Liver (tissue), 9 donors: ENCODE measurements around the gene GABRD. TPM values are rescaled to one million over a fixed set of nuclear protein-coding genes. Genes with fewer than 3 reads are reported as not detected.

ENCODE experiments used
- DNase-seq: peaks from one replicate; pipeline ENCODE4 v3.0.0-alpha.2; 2017; ENCODE audit warnings: low spot score
- H3K27ac ChIP-seq, 2 donors: one replicate each; pipeline ENCODE4 v1.7.0; 2013; ENCODE audit warnings: inconsistent platforms in 2 of 2, low read length in 2 of 2, control low read depth in 1 of 2, low read depth in 1 of 2, mild to moderate bottlenecking in 1 of 2
- H3K27me3 ChIP-seq, 4 donors: one replicate each; pipeline versions ENCODE4 v1.6.1 to v1.7.0; 2013; ENCODE audit warnings: low read length in 3 of 4, inconsistent platforms in 1 of 4, mild to moderate bottlenecking in 1 of 4, moderate library complexity in 1 of 4; ENCODE audit not compliant: control insufficient read depth in 4 of 4, insufficient read depth in 4 of 4
- H3K36me3 ChIP-seq, 4 donors: one replicate each; pipeline versions ENCODE4 v1.6.1 to v1.7.0; 2013; ENCODE audit warnings: low read length in 3 of 4, mild to moderate bottlenecking in 3 of 4, low read depth in 1 of 4, moderate library complexity in 1 of 4; ENCODE audit not compliant: control insufficient read depth in 4 of 4, insufficient read depth in 3 of 4
- H3K4me1 ChIP-seq, 4 donors: one replicate each; pipeline versions ENCODE4 v1.6.1 to v1.7.0; 2013; ENCODE audit warnings: low read length in 3 of 4, mild to moderate bottlenecking in 3 of 4, moderate library complexity in 1 of 4; ENCODE audit not compliant: control insufficient read depth in 4 of 4, insufficient read depth in 4 of 4
- H3K4me3 ChIP-seq, 3 donors: one replicate each; pipeline versions ENCODE4 v1.6.1 to v1.7.0; 2013; ENCODE audit warnings: low read length in 3 of 3, control low read depth in 1 of 3, low read depth in 1 of 3, mild to moderate bottlenecking in 1 of 3
- H3K9ac ChIP-seq, 2 donors: one replicate each; pipeline ENCODE4 v1.7.0; 2013; ENCODE audit warnings: low read length in 2 of 2, mild to moderate bottlenecking in 2 of 2, moderate library complexity in 2 of 2, control low read depth in 1 of 2, low read depth in 1 of 2
- H3K9me3 ChIP-seq, 4 donors: one replicate each; pipeline versions ENCODE4 v1.6.1 to v1.7.0; 2013; ENCODE audit warnings: low read length in 3 of 4; ENCODE audit not compliant: control insufficient read depth in 4 of 4
- FOXA1 ChIP-seq: IDR thresholded peaks from 2 replicates; pipeline ENCODE4 v1.6.1; 2016; ENCODE audit warnings: antibody characterized with exemption
- FOXA2 ChIP-seq: IDR thresholded peaks from 2 replicates; pipeline ENCODE4 v1.6.1; 2016; ENCODE audit warnings: antibody characterized with exemption
- GABPA ChIP-seq, 2 donors: IDR thresholded peaks in 1 of 2; conservative IDR thresholded peaks in 1 of 2; 2 replicates each; pipeline ENCODE4 v1.6.1; 2016; ENCODE audit warnings: antibody characterized with exemption in 2 of 2, mild to moderate bottlenecking in 1 of 2, moderate library complexity in 1 of 2
- HNF4A ChIP-seq, 2 donors: conservative IDR thresholded peaks; 2 replicates each; pipeline ENCODE4 v1.6.1; 2016; ENCODE audit warnings: antibody characterized with exemption in 2 of 2, mild to moderate bottlenecking in 2 of 2
- HNF4G ChIP-seq: IDR thresholded peaks from 2 replicates; pipeline ENCODE4 v1.6.1; 2016; ENCODE audit warnings: antibody characterized with exemption
- NR2F2 ChIP-seq: IDR thresholded peaks from 2 replicates; pipeline ENCODE4 v1.6.1; 2016; ENCODE audit warnings: antibody characterized with exemption
- RAD21 ChIP-seq, 2 donors: IDR thresholded peaks; 2 replicates each; pipeline ENCODE4 v1.6.1; 2016; ENCODE audit warnings: antibody characterized with exemption in 2 of 2, mild to moderate bottlenecking in 2 of 2
- RXRA ChIP-seq, 2 donors: IDR thresholded peaks; 2 replicates each; pipeline ENCODE4 v1.6.1; 2017 to 2018; ENCODE audit warnings: antibody characterized with exemption in 2 of 2, mild to moderate bottlenecking in 1 of 2
- SP1 ChIP-seq: IDR thresholded peaks from 2 replicates; pipeline ENCODE4 v1.6.1; 2018; ENCODE audit warnings: antibody characterized with exemption, mild to moderate bottlenecking
- TAF1 ChIP-seq: conservative IDR thresholded peaks from 2 replicates; pipeline ENCODE4 v1.6.1; 2016; ENCODE audit warnings: antibody characterized with exemption, mild to moderate bottlenecking
- YY1 ChIP-seq: IDR thresholded peaks from 2 replicates; pipeline ENCODE4 v1.6.1; 2016; ENCODE audit warnings: antibody characterized with exemption, mild to moderate bottlenecking
- WGBS: extraction: QIAGEN DNeasy Blood & Tissue Kit; methylation state at CpG from one replicate; pipeline ENCODE4 v1.1.7; 2013; 5-methylcytosine and 5-hydroxymethylcytosine counted together
- polyA plus RNA-seq, 2 donors: library from polyadenylated mRNA; stranded (reverse) in 1 of 2; unstranded in 1 of 2; fragments of 200-250 nt in 1 of 2; fragments of >200 nt in 1 of 2; fragmentation: Nextera tagmentation in 1 of 2; extraction: Ambion mirVana in 1 of 2; gene quantifications; one replicate each; pipeline versions ENCODE4 v1.2.1 to v1.2.3, GENCODE V29; 2013 to 2015
- total RNA-seq, 2 donors: library from RNA; depleted of rRNA; stranded (reverse); fragments of >200 nt; gene quantifications; one replicate each; pipeline ENCODE4 v1.2.3, GENCODE V29; 2014
- TF ChIP-seq, protein P1 (sequence below): IDR thresholded peaks from 2 replicates; pipeline ENCODE4 v1.6.1; 2016; ENCODE audit warnings: antibody characterized with exemption, mild to moderate bottlenecking
- TF ChIP-seq, protein P2 (sequence below): IDR thresholded peaks from 2 replicates; pipeline ENCODE4 v1.6.1; 2016; ENCODE audit warnings: antibody characterized with exemption
- TF ChIP-seq, protein P3 (sequence below): fragments of 150-350 bp; IDR thresholded peaks from 2 replicates; pipeline ENCODE4 v1.5.1; 2017; ENCODE audit warnings: improper control_type of control experiment, low read depth, low read length; ENCODE audit not compliant: missing input control
- donor health status: healthy.
- donor health status: healthy.
- donor health status: healthy.
- donor health status: healthy.
- donor health status: healthy.

GABRD gene
- total and polyA plus RNA-seq, 4 donors, result 0.29 TPM; not detected in 3

DNA sequence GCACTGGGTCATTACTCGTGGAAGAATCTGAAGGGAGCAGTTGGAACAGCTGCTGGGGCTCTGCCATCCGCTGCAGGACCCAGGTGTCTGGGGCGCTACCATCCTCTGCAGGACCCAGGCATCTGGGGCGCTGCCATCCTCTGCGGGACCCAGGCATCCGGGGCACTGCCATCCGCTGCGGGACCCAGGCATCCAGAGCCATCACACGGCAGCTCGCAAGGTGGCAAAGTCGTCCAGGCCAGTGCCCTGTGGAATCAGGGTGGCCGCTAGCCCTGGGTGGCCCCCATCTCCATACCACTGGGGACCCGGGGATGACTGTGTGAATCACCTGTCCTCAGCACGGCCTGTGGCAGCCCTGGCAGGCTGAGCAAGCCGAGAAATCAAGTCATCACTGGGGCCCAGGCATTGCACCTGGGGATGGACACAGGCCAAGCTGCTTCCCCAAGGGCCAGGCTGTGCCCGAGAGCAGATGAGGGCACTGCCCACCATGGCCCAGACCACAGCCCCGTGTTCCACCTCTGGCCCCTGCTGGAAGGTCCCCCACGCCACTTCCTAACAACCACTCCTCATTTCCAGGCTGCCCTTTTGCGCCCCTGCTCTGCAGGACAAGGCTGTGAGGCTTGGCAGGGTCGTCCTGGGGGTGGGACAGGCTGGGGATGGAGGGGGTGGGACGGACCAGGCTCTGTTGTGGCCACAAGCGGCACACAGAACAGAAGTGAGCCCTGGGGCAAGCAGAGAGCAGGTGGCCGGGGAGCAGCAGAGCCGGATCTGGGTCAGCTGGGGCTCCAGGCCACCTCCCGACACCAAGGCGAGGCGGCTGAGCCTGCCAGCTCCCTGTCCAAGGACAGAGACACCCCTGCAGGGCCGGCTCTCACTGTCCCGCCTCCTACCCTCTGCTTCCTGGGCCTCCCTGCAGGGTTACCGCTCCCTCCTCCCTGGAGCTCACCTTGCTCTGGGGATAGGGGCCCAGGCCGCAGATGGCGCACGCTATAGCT is 12.7 kb downstream of the GABRD start (continued):
- TF ChIP-seq, protein P1, sequence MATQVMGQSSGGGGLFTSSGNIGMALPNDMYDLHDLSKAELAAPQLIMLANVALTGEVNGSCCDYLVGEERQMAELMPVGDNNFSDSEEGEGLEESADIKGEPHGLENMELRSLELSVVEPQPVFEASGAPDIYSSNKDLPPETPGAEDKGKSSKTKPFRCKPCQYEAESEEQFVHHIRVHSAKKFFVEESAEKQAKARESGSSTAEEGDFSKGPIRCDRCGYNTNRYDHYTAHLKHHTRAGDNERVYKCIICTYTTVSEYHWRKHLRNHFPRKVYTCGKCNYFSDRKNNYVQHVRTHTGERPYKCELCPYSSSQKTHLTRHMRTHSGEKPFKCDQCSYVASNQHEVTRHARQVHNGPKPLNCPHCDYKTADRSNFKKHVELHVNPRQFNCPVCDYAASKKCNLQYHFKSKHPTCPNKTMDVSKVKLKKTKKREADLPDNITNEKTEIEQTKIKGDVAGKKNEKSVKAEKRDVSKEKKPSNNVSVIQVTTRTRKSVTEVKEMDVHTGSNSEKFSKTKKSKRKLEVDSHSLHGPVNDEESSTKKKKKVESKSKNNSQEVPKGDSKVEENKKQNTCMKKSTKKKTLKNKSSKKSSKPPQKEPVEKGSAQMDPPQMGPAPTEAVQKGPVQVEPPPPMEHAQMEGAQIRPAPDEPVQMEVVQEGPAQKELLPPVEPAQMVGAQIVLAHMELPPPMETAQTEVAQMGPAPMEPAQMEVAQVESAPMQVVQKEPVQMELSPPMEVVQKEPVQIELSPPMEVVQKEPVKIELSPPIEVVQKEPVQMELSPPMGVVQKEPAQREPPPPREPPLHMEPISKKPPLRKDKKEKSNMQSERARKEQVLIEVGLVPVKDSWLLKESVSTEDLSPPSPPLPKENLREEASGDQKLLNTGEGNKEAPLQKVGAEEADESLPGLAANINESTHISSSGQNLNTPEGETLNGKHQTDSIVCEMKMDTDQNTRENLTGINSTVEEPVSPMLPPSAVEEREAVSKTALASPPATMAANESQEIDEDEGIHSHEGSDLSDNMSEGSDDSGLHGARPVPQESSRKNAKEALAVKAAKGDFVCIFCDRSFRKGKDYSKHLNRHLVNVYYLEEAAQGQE, result no peak
- no peak for TF ChIP-seq FOXA1
- no peak for TF ChIP-seq FOXA2
- TF ChIP-seq NR2F2, result no peak
- no peak for TF ChIP-seq RAD21 (IDR thresholded peaks at IDR 0.05)
- no peak for TF ChIP-seq GABPA (IDR thresholded peaks at IDR 0.05 in 1 of 2, conservative IDR thresholded peaks at IDR 0.05 in 1 of 2)

DNA sequence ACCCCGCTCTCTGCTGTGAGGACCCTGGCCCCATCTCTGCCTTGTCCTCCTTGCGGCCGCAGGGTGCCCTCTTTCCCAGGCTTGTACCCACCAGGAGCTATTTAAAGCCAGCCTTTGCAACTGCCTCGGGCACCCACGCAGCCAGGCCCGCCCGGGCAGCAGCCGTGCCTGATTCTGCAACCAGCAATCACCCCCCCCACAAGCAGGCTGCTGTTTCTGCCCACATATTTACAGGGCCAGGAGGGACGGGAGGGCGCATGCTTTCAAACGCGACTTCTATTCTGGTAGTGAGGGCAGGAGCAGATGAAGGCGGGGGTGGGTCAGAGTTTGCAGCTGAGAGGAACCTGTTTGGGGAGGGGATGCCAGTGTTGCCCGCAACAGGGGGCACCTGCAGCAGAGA is 13.6 kb downstream of the GABRD start:
- TF ChIP-seq, protein P2, sequence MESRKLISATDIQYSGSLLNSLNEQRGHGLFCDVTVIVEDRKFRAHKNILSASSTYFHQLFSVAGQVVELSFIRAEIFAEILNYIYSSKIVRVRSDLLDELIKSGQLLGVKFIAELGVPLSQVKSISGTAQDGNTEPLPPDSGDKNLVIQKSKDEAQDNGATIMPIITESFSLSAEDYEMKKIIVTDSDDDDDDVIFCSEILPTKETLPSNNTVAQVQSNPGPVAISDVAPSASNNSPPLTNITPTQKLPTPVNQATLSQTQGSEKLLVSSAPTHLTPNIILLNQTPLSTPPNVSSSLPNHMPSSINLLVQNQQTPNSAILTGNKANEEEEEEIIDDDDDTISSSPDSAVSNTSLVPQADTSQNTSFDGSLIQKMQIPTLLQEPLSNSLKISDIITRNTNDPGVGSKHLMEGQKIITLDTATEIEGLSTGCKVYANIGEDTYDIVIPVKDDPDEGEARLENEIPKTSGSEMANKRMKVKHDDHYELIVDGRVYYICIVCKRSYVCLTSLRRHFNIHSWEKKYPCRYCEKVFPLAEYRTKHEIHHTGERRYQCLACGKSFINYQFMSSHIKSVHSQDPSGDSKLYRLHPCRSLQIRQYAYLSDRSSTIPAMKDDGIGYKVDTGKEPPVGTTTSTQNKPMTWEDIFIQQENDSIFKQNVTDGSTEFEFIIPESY, result no peak
- Histone ChIP-seq H3K4me1 (no peaks in the 10 kb centered on the region), H3K27ac (no peak overlapping the region), H3K36me3 (no peaks in the 10 kb centered on the region), H3K9me3 (no peaks in the 10 kb centered on the region), H3K27me3 (peaks cover 0 to 2% (median 0%) of the 10 kb centered on the region in 4 donors), H3K9ac (no peak overlapping the region), H3K4me3 (no peak overlapping the region)
- DNase-seq, result no peak
- 65% methylated on average over 14 of the region's 14 CpGs for WGBS

DNA sequence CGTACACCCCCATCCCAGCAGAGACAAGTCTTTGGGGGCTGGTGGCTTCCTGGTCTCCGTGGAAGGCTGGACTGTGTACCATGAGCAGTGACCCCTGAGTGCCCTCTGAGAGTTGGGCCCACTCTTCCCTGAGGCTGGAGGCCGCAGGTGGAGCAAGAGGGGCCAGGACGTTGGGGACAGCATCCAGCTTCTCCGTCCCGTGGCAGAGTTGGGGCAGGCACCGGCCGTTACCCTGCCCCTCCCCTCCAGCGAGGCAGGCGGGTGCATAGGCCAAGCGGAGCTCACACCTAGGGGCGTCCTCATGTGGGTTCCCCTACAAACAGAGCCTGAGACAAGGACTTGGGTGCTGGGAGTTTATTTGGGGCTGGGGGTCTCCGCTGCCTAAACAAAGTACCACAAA is 14.0 kb downstream of the GABRD start:
- no peak overlapping the region for H3K9ac ChIP-seq
- no peak overlapping the region for H3K27ac ChIP-seq
- H3K27me3 ChIP-seq, result peaks cover 0 to 2% (median 0%) of the 10 kb centered on the region in 4 donors
- no peaks in the 10 kb centered on the region for H3K9me3 ChIP-seq
- no peak overlapping the region for H3K4me3 ChIP-seq
- H3K36me3 ChIP-seq, result no peaks in the 10 kb centered on the region
- no peak for TF ChIP-seq FOXA2
- no peak for TF ChIP-seq RXRA (IDR thresholded peaks at IDR 0.05)
- TF ChIP-seq, protein P3, sequence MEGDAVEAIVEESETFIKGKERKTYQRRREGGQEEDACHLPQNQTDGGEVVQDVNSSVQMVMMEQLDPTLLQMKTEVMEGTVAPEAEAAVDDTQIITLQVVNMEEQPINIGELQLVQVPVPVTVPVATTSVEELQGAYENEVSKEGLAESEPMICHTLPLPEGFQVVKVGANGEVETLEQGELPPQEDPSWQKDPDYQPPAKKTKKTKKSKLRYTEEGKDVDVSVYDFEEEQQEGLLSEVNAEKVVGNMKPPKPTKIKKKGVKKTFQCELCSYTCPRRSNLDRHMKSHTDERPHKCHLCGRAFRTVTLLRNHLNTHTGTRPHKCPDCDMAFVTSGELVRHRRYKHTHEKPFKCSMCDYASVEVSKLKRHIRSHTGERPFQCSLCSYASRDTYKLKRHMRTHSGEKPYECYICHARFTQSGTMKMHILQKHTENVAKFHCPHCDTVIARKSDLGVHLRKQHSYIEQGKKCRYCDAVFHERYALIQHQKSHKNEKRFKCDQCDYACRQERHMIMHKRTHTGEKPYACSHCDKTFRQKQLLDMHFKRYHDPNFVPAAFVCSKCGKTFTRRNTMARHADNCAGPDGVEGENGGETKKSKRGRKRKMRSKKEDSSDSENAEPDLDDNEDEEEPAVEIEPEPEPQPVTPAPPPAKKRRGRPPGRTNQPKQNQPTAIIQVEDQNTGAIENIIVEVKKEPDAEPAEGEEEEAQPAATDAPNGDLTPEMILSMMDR, result no peak
- TF ChIP-seq GABPA (IDR thresholded peaks at IDR 0.05 in 1 of 2, conservative IDR thresholded peaks at IDR 0.05 in 1 of 2), result no peak
- no peak for TF ChIP-seq HNF4A (conservative IDR thresholded peaks at IDR 0.05)
- TF ChIP-seq TAF1, result no peak
- TF ChIP-seq, protein P1, result no peak
- no peak for TF ChIP-seq RAD21 (IDR thresholded peaks at IDR 0.05)
- no peak for TF ChIP-seq HNF4G
- TF ChIP-seq NR2F2, result no peak
- TF ChIP-seq SP1, result no peak
- no peak for TF ChIP-seq YY1
- TF ChIP-seq FOXA1, result no peak
- TF ChIP-seq, protein P2, result no peak
- WGBS, result 63% methylated on average over 13 of the region's 13 CpGs
- no peak for DNase-seq
- no peaks in the 10 kb centered on the region for H3K4me1 ChIP-seq
